K562 (cell line): ENCODE measurements around the gene TRMT1. TPM values are rescaled to one million over a fixed set of nuclear protein-coding genes. Genes with fewer than 3 reads are reported as not detected.
A peak's percentile ranks its signal among the peaks of the same experiment; 100 is the strongest.

Experiments used
- CTCFL ChIP-seq: IDR thresholded peaks from 2 replicates; pipeline ENCODE4 v1.6.1; 2011; ENCODE audit warnings: borderline replicate concordance, low read depth, mild to moderate bottlenecking, moderate library complexity, low read length; ENCODE audit not compliant: insufficient read depth, poor library complexity, severe bottlenecking
- GABPB2 ChIP-seq: fragments of 250-450 bp; sonication (Bioruptor Pico); conservative IDR thresholded peaks from 2 replicates; pipeline ENCODE4 v1.5.1; 2021; ENCODE audit warnings: mild to moderate bottlenecking
- GTF3C2 ChIP-seq: IDR thresholded peaks from 3 replicates; pipeline ENCODE4 v1.6.1; 2011; ENCODE audit warnings: borderline replicate concordance, mild to moderate bottlenecking, moderate library complexity; ENCODE audit not compliant: insufficient read length; ENCODE audit errors: extremely low read depth
- HDAC3 ChIP-seq: fragments of 450-650 bp; IDR thresholded peaks from 2 replicates; pipeline ENCODE4 v1.6.1; 2018; ENCODE audit warnings: borderline replicate concordance, mild to moderate bottlenecking, moderate library complexity; ENCODE audit not compliant: partially characterized antibody
- HDGF ChIP-seq: fragments of 450-650 bp; IDR thresholded peaks from 2 replicates; pipeline ENCODE4 v1.6.1; 2016
- HINFP ChIP-seq: fragments of 450-650 bp; conservative IDR thresholded peaks from 2 replicates; pipeline ENCODE4 v1.6.1; 2016; ENCODE audit warnings: missing genetic modification characterization, low read depth, mild to moderate bottlenecking, control low read depth, missing compliant biosample characterization
- ID3 ChIP-seq, 2 experiments: fragments of 250-450 bp in 1 of 2; fragments of 450-650 bp in 1 of 2; sonication (Bioruptor Pico) in 1 of 2; IDR thresholded peaks; 2 replicates each; pipeline versions ENCODE4 v1.6.1 to v1.8.0; 2016 to 2021; ENCODE audit warnings: mild to moderate bottlenecking in 2 of 2, moderate library complexity in 2 of 2, missing compliant biosample characterization in 1 of 2, missing genetic modification characterization in 1 of 2
- MCM3 ChIP-seq: fragments of 450-650 bp; IDR thresholded peaks from 2 replicates; pipeline ENCODE4 v1.6.1; 2016
- MECOM ChIP-seq: fragments of 250-450 bp; sonication (Bioruptor Pico); IDR thresholded peaks from 2 replicates; pipeline ENCODE4 v1.8.0; 2022; ENCODE audit warnings: inconsistent platforms
- MXI1 ChIP-seq: IDR thresholded peaks from 2 replicates; pipeline ENCODE4 v1.6.1; 2011; ENCODE audit warnings: low read depth, mild to moderate bottlenecking, improper control_type of control experiment, low read length
- NRF1 ChIP-seq, 2 experiments: fragments of 450-650 bp; IDR thresholded peaks in 1 of 2; conservative IDR thresholded peaks in 1 of 2; 2 replicates each; pipeline ENCODE4 v1.6.1; 2014; ENCODE audit warnings: mild to moderate bottlenecking in 2 of 2
- POLR2G ChIP-seq: fragments of 200-400 bp; formaldehyde crosslinking; IDR thresholded peaks from 2 replicates; pipeline ENCODE4 v1.6.1; 2017; ENCODE audit warnings: low read depth, mild to moderate bottlenecking, antibody characterized with exemption, low read length, moderate library complexity
- TAF9B ChIP-seq: fragments of 450-650 bp; IDR thresholded peaks from 2 replicates; pipeline ENCODE4 v1.6.1; 2018; ENCODE audit warnings: mild to moderate bottlenecking; ENCODE audit not compliant: partially characterized antibody
- TEAD4 ChIP-seq, 2 experiments: sonication (generic) in 1 of 2; formaldehyde crosslinking in 1 of 2; IDR thresholded peaks; 2 replicates each; pipeline versions ENCODE4 v1.6.1 to v1.8.0; 2012 to 2022; ENCODE audit warnings: borderline replicate concordance in 1 of 2, inconsistent platforms in 1 of 2, low read length in 1 of 2, mild to moderate bottlenecking in 1 of 2, missing genetic modification reagents in 1 of 2
- ZNF184 ChIP-seq: sonication (generic); formaldehyde crosslinking; IDR thresholded peaks from 2 replicates; pipeline ENCODE4 v1.5.0; 2020; ENCODE audit warnings: missing genetic modification reagents
- ZNF23 ChIP-seq: fragments of 250-450 bp; sonication (Bioruptor Pico); IDR thresholded peaks from 2 replicates; pipeline ENCODE4 v1.4.0; 2020; ENCODE audit warnings: mild to moderate bottlenecking
- ZNF239 ChIP-seq: fragments of 250-450 bp; sonication (Bioruptor Pico); IDR thresholded peaks from 2 replicates; pipeline ENCODE4 v1.4.0; 2020; ENCODE audit warnings: mild to moderate bottlenecking
- polyA plus RNA-seq, 8 experiments: library from polyadenylated mRNA; depleted of rRNA in 4 of 8; stranded (reverse) in 5 of 8; unstranded in 3 of 8; fragments of >200 nt; fragmentation: Nextera tagmentation in 2 of 8; fragmentation: Illumina TruSeq in 1 of 8; extraction: Ambion mirVana in 2 of 8; extraction: Trizol in 1 of 8; gene quantifications; 2 replicates each; pipeline versions ENCODE4 v1.2.1 to v1.2.3, GENCODE V29; 2011 to 2014; ENCODE audit warnings: inconsistent platforms in 1 of 8, missing spikeins in 1 of 8
- total RNA-seq, 7 experiments: library from RNA; depleted of rRNA in 6 of 7; stranded (reverse); fragments of >200 nt in 6 of 7; fragmentation: Illumina TruSeq in 2 of 7; extraction: Trizol in 2 of 7; gene quantifications; 2 replicates each; pipeline versions ENCODE4 v1.2.1 to v1.2.3, GENCODE V29; 2011 to 2021; ENCODE audit warnings: low replicate concordance in 1 of 7
- TF ChIP-seq, protein P1 (sequence below), 2 experiments: fragments of 450-650 bp; IDR thresholded peaks; 2 replicates each; pipeline ENCODE4 v1.6.1; 2016

TRMT1 gene
- total and polyA plus RNA-seq, 9 of the 15 experiments (the other 6 are each of a cell fraction or from before 2014, with no cell fraction given) = 5.8 to 158 (median 54.3) TPM

DNA sequence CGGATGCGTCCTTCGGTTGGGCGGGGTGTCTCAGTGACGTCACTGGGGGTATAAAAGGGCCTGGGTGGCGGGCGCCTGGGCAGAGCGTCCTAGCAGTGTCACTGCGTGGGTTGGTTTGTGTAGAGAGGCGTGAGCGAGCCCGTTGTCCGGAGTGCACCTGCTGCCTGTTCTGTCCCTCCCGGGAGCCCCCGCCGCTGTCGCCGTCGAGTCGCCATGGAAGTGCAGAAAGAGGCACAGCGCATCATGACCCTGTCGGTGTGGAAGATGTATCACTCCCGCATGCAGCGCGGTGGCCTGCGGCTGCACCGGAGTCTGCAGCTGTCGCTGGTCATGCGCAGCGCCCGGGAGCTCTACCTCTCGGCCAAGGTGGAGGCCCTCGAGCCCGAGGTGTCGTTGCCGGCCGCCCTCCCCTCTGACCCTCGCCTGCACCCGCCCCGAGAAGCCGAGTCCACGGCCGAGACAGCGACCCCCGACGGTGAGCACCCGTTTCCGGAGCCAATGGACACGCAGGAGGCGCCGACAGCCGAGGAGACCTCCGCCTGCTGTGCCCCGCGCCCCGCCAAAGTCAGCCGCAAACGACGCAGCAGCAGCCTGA lies 36.5 kb upstream of the TRMT1 start (continued):
- TF ChIP-seq TEAD4 (IDR thresholded peaks at IDR 0.05; ENCODE audit: low read length) = no peak; the same call in 1 of the 2 replicates
- peak; percentile 60; the same call in 1 of the 2 replicates for TF ChIP-seq TEAD4 (CRISPR knock-in tag; IDR thresholded peaks at IDR 0.05; ENCODE audit: borderline replicate concordance)
- TF ChIP-seq MECOM (CRISPR knock-in tag) = no peak
- peak; percentile 81 to 84 for TF ChIP-seq NRF1 (conservative IDR thresholded peaks at IDR 0.05 in 1 of 2, IDR thresholded peaks at IDR 0.05 in 1 of 2)
- peak; percentile 96 for TF ChIP-seq TAF9B
- TF ChIP-seq HINFP (tag) = no peak
- TF ChIP-seq, protein P1, sequence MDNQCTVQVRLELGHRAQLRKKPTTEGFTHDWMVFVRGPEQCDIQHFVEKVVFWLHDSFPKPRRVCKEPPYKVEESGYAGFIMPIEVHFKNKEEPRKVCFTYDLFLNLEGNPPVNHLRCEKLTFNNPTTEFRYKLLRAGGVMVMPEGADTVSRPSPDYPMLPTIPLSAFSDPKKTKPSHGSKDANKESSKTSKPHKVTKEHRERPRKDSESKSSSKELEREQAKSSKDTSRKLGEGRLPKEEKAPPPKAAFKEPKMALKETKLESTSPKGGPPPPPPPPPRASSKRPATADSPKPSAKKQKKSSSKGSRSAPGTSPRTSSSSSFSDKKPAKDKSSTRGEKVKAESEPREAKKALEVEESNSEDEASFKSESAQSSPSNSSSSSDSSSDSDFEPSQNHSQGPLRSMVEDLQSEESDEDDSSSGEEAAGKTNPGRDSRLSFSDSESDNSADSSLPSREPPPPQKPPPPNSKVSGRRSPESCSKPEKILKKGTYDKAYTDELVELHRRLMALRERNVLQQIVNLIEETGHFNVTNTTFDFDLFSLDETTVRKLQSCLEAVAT (IDR thresholded peaks at IDR 0.05) = peak; percentile 98 to 99
- no peak for TF ChIP-seq CTCFL
- TF ChIP-seq ID3 (CRISPR knock-in tag; IDR thresholded peaks at IDR 0.05) = no peak
- no peak for TF ChIP-seq ID3 (tag; IDR thresholded peaks at IDR 0.05)
- 0 out of 2 replicates have a peak, but pooled peaks have one; percentile 58 for TF ChIP-seq HDGF
- TF ChIP-seq ZNF239 (CRISPR knock-in tag) = no peak
- no peak for TF ChIP-seq ZNF184 (CRISPR knock-in tag)
- 0 out of 2 replicates have a peak, but pooled peaks have one; percentile 20 for TF ChIP-seq GABPB2 (CRISPR knock-in tag)
- TF ChIP-seq GTF3C2 = no peak
- TF ChIP-seq HDAC3 = peak; percentile 70
- TF ChIP-seq ZNF23 (CRISPR knock-in tag) = no peak
- peak; percentile 96 for TF ChIP-seq POLR2G
- TF ChIP-seq MCM3 = no peak
- TF ChIP-seq MXI1 = peak; percentile 84
